Activated CD4-positive, CD25-positive, alpha-beta regulatory T cell treated with anti-CD3 and anti-CD28 coated beads, Interleukin-2, amount 50 U/mL, for 16 hours (primary cell): Measurements from ENCODE around the gene NYAP2.

Source experiments
- DNase-seq: peaks from one replicate; pipeline ENCODE4 v3.0.0-alpha.2; 2020; ENCODE audit warnings: low read depth, low spot score

Gene NYAP2

DNA sequence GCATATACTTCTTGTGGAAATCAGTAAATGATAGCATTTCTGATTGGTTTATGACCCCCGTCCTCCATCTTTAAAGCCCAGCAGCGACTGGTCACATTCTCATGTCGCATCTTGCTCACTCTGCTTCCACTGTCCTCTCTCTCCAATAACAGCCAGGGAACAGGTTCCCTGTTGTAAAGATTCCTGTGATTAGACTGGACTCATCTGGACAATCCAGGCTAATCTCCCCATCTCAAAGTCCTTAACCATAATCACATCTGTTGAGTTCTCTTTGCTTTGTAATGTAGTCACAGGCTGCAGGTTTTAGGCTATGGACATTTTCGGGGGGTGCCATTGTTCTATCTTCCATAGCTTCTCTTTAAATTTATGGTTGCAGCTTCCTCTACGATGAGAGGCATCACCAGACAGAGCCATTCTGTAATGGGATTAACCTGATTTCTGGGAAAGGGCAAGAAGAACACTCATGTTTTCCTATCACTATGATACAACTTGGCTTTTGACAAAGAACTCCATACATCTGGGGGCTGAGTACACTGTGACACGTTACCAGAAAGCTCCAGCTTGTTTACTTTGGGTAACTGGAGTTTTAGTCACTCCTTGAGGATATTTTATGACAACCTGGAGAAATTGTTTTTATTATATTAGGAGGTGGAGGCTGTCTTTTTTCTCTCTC is 159.0 kb downstream of the NYAP2 start:
- DNase-seq, result no peak

DNA sequence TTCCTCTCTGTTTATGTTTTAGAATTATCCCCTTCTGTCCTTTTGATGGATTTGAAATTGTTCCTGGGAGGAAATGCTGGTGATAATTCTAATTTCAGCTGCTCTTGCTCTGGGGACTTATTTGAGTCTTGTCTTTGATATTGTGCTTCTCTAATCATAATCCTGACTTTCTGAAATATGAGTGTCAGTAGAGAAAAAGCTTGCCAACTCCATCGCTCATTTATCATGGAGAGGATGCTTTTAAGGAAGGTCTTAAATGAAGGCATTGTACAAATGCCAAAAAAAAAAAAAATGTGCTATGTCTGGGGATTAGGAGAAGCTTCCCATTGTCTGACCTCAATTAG is 159.5 kb downstream of the NYAP2 start:
- no peak for DNase-seq

DNA sequence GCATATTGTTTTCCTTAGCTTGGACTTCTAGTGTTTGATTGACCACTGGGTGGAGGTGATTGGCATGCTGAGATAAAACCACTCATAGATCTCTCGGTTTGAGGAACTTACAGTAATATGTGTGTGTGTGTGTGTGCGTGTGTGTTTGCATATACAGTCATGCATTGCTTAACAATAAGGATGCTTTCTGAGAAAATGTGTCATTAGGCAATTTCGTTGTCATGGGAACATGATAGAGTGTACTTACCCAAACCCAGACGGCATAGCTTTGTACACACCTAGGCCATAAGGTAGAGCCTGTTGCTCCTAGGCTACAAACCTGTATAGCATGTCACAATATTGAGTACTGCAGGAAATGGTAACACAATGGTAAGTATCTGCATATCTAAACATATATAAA is 167.3 kb downstream of the NYAP2 start:
- no peak for DNase-seq

DNA sequence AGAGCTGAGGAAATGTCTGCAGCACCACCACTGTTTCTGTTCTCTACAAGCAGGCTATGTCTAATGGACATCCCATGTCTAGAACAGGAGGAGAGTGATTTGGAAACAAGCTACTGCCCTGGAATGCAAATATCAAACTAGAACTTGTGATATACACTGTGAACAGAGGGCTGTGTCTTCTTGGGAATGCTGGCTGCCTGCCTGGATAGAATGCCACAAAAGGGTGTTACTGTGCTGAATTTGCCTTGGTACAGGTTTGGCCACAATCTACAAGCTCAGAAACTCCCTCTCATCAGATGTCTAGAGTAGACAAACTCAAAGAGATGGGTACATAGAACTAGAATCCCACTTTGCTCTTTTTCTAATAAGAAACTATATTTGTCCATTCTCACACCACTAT is 170.5 kb downstream of the NYAP2 start:
- DNase-seq, result no peak

DNA sequence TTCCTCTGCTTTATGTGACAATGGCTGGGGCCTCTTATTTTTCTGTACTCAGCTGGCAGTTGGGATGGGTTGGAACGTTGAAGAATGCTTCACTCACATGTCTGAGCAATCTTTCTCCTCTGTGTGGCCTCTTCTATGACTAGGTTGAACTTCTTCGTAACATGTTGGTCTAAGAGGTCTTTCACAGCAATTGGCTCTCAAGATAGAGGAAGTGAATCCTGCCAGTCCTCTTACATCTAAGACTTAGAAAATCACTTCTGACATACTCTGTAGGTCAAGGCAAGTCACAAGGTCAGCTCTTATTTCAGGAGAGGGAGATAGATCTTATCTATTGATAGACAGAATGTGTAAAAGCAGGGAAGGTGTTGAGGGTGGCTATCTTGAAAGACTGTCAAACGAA is 174.1 kb downstream of the NYAP2 start:
- no peak for DNase-seq

DNA sequence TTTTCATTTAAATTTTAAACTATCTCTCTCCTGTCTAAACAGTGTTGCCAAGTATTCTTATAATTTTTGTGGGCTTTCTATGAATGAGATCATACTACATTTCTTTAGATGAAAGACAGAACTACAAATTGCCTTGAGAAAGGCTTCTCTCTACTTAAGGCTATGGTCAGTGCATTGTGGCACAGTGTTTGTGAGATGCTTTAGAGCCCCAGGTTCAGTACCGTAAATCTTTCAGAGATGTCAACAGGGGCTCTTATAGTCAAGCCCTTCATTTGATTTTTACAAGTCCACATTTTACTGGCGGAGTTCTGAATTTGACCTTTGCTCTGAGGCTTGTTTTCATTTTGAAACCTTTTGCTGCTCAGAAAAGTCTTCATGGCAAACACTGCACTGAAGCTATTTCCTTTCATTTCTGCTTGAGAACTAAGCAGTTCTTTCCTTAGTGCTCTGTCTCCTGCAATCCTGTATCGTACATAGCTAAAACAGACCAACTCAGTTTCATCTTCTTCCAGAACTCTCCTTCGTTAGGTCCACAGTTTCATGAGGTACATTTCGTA is 175.2 kb downstream of the NYAP2 start:
- DNase-seq, result no peak

DNA sequence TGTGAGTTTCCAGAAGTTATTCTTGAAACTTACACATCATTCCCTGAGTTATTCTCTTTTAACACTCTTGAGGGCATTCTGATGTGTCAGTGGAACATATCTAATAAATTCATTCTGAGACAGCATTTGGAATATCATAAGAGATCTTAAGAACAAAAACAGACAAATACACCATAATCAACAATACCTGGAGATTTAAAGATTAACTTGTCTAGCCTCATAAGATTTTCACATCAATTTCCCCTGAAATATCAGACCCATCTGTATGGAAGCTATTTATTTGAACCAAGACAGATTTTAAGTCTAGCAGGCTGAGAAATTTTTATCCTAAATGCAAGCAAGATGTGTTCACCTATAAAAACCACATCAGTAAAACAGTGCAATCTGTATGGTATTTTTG is 181.6 kb downstream of the NYAP2 start:
- no peak for DNase-seq

DNA sequence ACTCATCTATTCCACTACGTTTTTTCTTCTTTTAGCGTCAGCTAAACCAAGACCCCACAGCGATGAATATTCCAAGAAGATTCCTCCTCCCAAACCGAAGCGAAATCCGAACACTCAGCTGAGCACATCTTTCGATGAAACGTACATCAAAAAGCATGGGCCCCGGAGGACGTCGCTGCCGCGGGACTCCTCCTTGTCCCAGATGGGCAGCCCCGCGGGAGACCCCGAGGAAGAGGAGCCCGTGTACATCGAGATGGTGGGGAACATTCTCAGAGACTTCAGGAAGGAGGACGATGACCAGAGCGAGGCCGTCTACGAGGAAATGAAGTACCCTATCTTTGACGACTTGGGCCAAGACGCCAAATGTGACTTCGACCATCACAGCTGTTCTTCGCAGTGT is 182.4 kb downstream of the NYAP2 start:
- DNase-seq, result no peak

DNA sequence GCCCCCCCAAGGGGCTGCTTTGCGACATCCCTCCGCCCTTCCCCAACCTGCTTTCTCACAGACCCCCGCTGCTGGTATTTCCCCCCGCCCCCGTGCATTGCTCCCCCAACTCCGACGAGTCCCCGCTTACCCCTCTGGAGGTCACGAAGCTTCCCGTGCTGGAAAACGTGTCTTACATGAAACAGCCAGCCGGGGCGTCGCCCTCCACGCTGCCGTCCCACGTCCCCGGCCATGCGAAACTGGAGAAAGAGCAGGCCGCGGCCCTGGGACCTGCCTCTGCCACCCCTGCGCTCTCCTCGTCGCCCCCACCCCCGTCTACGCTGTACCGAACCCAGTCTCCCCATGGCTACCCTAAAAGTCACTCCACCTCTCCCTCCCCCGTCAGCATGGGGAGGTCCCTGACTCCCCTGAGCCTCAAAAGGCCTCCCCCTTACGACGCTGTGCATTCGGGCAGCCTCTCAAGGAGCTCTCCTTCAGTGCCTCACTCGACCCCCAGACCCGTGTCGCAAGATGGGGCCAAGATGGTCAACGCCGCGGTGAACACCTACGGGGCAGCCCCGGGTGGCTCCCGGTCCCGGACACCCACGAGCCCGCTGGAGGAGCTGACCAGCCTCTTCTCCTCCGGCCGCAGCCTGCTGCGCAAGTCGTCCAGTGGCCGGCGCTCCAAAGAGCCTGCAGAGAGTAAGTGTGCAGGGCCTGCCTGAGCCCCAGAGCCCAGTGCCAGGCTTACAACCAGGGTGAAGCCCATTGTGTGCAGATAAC is 183.0 kb downstream of the NYAP2 start:
- DNase-seq, result no peak

DNA sequence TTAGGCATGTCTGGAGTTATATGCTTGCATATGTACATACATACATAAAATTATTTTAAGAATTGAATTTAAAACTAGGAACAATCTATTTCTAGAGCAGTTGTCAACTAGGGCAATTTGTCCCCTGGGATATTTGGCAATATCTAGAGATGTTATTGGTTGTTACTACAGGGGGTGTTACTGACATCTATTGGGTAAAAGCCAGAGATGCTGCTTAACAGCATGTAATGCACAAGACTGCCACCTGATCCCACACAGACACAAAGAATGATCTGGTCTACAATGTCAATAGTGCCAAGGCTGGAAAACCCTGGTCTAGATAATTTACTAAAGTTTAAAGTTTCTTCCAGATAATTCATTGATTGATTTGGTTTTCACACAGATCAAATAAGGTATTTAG is 185.3 kb downstream of the NYAP2 start:
- no peak for DNase-seq

DNA sequence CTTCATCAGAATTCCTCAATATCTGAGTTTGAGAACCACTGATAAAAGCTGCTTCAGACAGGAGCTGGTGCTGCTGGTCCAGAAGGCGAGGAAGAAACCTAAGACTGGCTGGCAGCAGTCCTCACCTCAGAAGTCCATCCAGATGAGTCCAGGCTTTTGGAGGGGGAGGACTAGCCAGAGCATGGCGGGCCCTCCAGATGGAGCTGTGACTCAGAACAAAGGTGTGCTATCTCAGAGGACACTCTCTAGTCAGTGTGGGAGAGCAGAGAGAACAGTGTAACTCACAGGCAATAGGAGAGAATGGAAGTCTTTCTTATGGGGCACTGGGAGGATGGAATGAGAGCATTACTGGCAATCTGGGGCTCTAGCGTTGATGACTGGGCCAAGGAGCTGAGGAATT is 191.4 kb downstream of the NYAP2 start:
- no peak for DNase-seq

DNA sequence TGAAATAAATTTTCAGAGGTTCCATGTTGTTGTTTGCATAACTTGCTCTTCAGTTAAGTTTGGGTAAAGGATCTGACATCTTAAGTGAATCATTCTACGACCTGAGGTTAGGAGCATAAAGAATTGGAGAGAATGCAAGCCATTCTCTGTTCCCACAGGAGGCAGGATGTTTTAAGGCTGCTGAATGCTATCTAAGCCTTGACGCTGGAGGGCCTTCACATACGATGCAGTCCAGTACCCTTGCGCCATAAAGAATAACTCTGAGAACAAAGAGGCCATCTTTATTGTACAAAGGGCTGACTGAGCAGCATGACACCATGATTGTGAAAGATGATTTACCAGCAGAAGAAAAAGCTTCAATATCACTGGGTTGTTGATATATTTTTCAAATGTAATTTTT is 198.4 kb downstream of the NYAP2 start:
- no peak for DNase-seq

DNA sequence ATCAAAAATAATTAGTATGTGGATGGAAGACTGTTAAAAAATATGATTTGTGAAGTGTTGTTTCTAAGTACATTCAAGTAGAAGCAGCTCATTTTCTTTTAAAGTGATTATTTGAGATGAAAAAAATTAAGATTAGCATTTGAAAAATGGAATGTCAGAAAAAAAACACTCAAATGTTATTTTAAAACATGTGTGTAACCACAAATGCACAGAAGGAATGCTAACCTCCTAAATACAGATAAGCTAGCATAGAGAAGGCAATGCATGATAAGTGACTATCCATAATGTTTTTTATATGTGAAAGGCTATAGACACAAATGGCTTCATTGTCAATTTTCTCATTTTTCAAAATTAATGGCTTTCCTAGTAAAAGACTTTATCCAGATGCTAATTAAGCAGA is 198.9 kb downstream of the NYAP2 start:
- no peak for DNase-seq

DNA sequence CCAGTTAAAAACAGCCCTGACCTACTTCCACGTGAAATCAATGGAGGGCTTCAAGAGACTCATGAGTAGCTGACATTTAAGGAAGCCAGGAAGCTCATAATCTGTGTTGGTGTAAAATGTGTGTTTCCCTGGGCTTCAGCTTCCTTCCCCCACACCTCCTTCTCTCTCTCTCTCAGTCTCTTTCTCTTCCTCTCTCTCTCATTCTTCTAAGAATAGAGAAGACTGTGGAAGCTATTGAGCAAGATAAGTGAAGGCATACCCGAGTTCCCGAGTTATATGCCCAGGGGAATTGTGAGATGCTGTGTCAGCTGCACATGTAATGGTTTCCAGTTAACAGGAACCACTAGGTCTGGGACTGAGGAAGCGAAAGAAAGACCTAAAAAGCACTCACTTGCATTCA is 199.4 kb downstream of the NYAP2 start:
- DNase-seq, result no peak

DNA sequence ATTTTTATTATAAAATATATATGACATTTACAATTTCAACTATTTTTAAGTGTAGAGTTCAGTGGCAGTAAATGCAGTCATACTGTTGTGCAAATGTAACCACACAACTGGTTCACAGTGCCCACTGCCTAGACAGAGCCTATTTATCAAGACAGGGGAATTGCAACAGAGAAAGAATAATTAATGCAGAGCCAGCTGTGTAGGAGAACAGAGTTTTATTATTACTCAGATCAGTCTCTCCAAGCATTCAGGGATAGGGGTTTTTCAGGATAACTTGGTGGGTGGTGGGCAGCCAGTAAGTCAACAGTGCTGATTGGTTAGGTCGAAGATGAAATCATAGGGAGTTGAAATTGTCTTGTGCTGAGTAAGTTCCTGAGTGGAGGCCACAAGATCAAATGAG is 200.3 kb downstream of the NYAP2 start:
- no peak for DNase-seq

DNA sequence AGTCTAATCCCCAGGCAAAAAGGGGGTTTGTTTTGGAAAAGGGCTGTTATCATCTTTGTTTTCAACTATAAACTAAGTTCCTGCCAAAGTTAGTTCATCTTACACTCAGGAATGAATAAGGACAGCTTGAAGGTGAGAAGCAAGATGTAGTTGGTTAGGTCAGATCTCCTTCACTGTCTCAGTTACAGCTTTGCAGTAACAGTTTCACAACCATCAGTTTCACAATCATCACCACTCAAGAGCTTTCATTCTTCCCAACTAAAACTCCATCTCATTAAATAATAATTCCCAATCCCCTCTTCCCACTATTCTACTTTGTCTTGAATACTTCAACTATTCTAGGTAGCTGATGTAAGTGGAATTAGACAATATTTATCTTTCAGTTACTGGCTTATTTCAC is 200.9 kb downstream of the NYAP2 start:
- DNase-seq, result no peak

DNA sequence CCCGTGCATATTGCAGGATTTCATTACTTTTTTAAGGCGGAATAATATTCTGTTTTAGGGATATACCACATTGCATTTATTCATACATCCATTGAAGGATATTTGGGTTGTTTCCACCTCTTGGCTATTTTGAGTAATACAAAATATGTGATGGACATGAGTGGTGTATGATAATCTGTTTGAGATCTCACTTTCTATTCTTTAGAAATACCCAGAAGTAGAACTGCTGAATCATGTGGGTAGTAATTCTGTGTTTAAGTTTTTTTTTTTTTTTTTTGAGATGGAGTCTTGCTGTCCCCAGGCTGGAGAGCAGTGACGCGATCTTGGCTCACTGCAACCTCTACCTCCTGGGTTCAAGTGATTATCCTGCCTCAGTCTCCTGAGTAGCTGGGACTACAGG is 201.4 kb downstream of the NYAP2 start:
- no peak for DNase-seq

DNA sequence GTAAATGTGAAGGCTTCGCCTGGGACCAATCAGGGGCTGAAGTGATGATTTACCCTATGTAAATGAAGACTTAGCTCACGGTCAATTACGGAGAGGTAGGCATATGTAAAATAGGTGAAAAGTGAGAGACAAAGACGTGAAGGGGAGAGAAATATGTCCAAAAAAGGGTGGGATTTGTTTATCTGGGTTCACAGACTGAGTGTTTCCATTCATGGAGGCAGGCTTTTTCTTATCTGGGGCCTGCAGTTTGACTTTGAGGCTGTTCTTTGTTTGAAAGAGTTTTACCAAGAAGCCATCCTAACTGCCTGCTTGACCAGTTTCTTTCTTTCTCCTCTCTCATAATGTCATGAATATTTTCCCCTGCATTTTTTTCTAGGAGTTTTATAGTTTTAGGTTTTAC is 202.7 kb downstream of the NYAP2 start:
- DNase-seq, result no peak

DNA sequence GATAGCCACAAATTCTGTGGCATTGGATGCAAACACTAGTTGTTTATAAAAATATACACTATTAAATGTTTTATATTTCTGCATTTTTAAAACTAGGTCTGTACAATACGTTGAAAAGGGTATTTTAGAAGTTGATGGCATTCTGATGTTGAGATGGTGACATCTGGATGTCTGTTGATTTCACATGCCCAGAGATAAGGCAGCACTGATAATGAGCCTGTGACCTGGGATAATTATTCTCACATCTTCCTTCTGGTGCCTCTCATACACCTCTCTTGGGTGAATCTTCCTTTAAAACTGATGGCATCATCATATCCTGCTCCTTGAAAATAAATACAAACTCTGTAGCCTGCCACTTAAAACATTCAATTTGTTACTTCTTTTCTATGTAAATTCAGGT is 208.6 kb downstream of the NYAP2 start:
- no peak for DNase-seq

DNA sequence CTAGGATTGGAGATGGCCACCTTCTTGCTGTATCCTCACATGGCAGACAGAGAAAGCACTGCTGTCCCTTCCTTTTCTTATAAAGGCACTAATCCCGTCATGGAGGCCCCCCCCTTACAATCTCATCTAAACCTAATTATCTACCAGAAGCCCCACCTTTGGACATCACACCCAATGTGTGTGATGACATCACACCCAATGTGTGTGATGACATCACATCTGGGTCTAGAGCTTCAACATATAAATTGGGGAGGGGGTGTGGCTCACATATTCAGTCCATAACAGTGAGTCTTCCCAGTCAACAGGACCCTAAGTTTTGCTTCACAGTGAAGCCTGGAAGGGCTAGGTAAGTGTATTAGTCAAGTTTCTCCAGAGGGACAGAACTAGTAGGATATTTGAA is 213.1 kb downstream of the NYAP2 start:
- DNase-seq, result no peak

DNA sequence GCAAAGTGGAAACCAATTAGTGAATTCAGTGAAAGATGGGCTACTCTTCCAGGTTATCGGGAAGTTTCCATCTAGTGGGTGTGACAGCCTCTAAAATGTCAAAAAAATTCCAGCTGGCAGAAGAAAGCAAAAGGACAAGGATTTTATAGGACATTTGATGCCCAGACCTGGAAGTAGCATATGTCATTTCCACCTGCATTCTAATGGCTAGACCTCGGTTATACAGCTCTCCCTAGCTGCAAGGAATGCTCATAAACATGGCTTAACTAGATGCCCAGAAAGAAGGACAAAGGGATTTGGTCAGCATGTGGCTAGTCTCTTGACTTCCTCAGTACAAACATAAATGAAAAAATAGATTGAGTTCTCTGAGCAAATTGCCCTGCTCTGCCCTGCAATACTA is 215.4 kb downstream of the NYAP2 start:
- DNase-seq, result no peak

DNA sequence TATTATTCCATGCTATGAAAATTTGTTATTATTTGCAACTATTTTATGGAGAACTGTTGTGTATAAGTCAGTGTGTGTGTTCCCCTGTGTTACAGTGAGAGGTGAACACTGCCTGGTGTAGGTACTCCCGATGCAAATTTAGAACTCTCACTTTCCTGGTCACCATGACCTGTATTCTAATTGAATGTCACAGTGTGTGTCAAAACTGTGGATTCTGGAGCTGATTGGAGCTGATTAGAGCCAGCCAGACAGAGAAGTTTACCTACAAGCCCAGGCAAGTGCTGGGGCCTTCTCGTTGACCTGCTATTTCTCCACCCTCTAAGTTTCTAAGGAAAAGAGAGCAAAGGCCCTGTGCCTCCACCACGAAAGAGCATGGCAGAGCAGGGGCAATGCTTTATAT is 216.0 kb downstream of the NYAP2 start:
- no peak for DNase-seq

DNA sequence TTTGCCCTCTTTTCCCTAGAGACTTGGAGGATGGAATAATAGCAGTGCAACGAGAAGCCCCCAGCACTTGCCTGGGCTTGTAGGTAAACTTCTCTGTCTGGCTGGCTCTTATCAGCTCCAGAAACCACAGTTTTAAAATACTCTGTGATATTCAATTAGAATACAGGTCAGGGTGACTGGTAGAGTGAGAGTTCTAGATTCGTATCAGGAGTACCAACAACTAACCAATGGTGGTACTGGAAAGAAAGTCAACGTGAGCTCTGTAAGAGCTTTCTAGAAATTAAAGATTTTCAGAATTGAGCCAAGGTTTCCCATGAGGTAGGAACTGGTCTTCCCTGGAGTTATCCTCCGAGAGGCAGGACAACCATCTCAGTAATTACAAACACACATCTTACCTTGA is 216.9 kb downstream of the NYAP2 start:
- DNase-seq, result no peak

DNA sequence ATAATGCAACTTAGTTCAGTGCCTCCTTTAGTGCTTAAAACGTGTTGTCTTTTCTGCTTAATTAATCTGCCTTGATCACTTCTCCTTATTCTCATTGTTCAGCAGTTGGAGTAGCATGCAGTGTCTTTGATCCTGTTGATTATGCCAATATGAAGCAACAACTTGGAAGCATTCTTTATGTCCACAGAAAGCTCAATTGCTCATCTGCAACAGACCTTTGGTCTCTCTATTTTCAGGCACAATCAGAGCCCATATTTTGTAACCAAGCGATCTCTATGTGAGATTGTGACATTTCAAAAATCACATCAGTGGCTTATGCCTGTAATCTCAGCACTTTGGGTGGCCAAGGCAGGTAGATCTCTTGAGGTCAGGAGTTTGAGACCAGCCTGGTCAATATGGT is 217.3 kb downstream of the NYAP2 start:
- no peak for DNase-seq
